Upper lobe of right lung (tissue), 1 donor: ENCODE measurements around the gene TBX15. TPM values are rescaled to one million over a fixed set of nuclear protein-coding genes. Genes with fewer than 3 reads are reported as not detected.

Experiments
- ATAC-seq: fragments of 200-7000 bp; cut with Tn5 transposase; one replicate; pipeline ENCODE4 v1.9.1; 2020; ENCODE audit warnings: mild to moderate bottlenecking, moderate library complexity
- DNase-seq: peaks from one replicate; pipeline ENCODE4 v3.0.0-alpha.2; 2020
- H3K27ac ChIP-seq: fragments of 200-600 bp; one replicate; pipeline ENCODE4 v1.8.0; 2022
- H3K27me3 ChIP-seq: fragments of 200-600 bp; one replicate; pipeline ENCODE4 v1.8.0; 2022; ENCODE audit warnings: mild to moderate bottlenecking
- H3K36me3 ChIP-seq: fragments of 200-600 bp; one replicate; pipeline ENCODE4 v1.8.0; 2022
- H3K4me1 ChIP-seq: fragments of 200-600 bp; one replicate; pipeline ENCODE4 v1.8.0; 2022
- H3K4me3 ChIP-seq: fragments of 200-600 bp; one replicate; pipeline ENCODE4 v1.8.0; 2022; ENCODE audit warnings: mild to moderate bottlenecking
- H3K9me3 ChIP-seq: fragments of 200-600 bp; one replicate; pipeline ENCODE4 v1.8.0; 2022
- intact Hi-C: fragments of 100-400 bp; cut with DNase I; formaldehyde crosslinking; loops from one replicate; pipeline ENCODE4 v1.11.0; 2022
- total RNA-seq: library from RNA; stranded (reverse); fragmentation: NEBNext Ultra II Directional; extraction: Animal tissue kit (Norgen Biotek cat#: 25700); gene quantifications from one replicate; pipeline ENCODE4 v1.2.1, GENCODE V29; 2021
- TF ChIP-seq, protein P1 (sequence below): fragments of 200-600 bp; IDR thresholded peaks from one replicate; pipeline ENCODE4 v1.8.0; 2022; ENCODE audit warnings: antibody characterized with exemption
- donor health status: DM: no; HTN: yes; CAD: no; lungs with severe emphysema.

The TBX15 gene
- total RNA-seq, 1 donor from 2014 or later, result 0.64 TPM

DNA sequence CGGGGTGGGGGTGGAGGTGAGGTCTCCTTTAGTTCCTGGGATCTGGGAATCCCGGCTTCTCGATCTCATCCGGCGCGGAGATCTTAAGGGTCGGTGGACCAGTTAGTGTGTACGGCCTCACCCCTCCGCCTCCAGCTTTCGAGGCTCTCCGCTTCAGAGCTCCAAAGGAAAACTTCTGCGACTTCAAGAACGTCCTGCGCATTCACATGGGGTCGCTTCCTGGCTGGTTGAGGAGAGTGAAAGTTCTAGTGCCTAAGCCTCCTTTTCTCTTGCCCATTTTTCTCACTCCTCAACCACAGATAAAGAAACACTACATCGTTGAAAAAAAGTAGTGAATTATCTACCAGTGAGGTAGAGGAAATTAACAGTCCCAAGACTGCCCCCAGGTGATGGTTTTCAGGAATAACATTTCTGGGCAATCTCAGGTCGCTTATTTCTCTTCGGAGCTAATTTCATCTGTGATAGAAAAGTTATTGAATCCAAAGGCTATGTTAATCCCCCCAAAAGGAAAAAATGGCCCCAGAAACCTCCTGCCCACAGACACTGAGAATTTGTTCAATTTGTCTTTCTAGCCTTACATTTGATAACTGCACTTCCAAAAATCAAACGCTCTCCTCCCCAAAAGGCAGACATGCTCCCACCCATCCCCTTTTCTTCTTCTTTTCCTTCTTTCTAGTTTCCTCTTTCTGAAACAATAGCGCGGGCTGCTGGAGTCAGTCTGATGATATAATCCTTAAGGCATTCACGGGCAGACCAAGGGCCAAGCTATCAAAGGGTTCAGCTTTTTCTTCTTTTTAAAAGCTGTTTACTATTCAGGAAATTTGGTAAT is 20.6 kb upstream of the TBX15 start:
- TF ChIP-seq, protein P1, sequence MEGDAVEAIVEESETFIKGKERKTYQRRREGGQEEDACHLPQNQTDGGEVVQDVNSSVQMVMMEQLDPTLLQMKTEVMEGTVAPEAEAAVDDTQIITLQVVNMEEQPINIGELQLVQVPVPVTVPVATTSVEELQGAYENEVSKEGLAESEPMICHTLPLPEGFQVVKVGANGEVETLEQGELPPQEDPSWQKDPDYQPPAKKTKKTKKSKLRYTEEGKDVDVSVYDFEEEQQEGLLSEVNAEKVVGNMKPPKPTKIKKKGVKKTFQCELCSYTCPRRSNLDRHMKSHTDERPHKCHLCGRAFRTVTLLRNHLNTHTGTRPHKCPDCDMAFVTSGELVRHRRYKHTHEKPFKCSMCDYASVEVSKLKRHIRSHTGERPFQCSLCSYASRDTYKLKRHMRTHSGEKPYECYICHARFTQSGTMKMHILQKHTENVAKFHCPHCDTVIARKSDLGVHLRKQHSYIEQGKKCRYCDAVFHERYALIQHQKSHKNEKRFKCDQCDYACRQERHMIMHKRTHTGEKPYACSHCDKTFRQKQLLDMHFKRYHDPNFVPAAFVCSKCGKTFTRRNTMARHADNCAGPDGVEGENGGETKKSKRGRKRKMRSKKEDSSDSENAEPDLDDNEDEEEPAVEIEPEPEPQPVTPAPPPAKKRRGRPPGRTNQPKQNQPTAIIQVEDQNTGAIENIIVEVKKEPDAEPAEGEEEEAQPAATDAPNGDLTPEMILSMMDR, result peak; percentile 66
- intact Hi-C loops, result no loop called here
- Histone ChIP-seq H3K27me3 (peaks cover 54% of the 10 kb centered on the region), H3K27ac (no peak overlapping the region), H3K36me3 (no peaks in the 10 kb centered on the region), H3K4me1 (peaks cover 21% of the 10 kb centered on the region), H3K4me3 (peak overlapping the region; percentile 30), H3K9me3 (no peaks in the 10 kb centered on the region)
- no peak for DNase-seq
- peak; percentile 66 for ATAC-seq

DNA sequence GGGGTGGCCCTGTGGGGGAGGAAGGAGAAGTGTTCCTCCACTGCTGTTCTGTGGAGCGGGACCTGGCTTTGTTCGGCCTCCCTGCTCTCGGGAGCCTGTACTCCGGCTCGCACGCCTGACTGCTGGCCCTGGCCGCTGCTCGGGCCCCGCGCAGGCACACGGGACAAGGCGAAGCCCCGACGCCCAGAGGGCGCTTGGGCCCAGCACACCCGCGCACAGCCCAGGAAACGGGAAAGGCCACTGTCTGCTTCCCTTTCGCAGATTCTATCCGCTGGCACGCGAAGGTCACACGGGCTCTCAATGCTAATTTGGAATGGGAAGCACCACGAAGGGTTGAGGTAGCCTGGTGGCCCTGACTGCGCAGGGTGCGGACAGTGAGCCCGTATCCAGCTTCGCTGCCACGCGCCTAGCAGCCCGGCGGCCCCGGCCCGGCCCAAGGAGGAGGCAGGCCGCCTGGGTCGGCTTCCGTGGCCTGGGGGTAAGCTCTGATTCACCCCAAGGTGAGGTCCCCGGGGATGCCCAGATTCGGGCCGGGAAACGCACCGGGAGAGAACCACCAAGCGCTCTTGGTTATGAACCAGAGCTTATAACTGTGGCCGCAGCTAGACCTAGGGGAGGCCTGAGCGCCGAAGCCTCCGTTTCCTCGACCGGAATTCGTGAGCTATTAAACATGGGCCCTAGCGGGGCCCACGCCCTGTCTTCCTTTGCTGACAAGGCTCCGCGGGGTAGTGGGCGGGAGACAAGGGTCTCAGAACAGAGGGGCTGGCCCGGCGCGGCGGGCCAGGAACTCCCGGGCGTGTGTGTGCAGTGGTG is 19.7 kb upstream of the TBX15 start:
- peak; percentile 44 for ATAC-seq
- H3K27ac ChIP-seq, result no peak overlapping the region
- no peak for DNase-seq
- intact Hi-C loops, result no loop called here
- TF ChIP-seq, protein P1, result no peak
- H3K27me3 ChIP-seq, result peaks cover 62% of the 10 kb centered on the region
- peak overlapping the region; percentile 30 for H3K4me3 ChIP-seq
- peaks cover 21% of the 10 kb centered on the region for H3K4me1 ChIP-seq
- no peaks in the 10 kb centered on the region for H3K9me3 ChIP-seq
- no peaks in the 10 kb centered on the region for H3K36me3 ChIP-seq

DNA sequence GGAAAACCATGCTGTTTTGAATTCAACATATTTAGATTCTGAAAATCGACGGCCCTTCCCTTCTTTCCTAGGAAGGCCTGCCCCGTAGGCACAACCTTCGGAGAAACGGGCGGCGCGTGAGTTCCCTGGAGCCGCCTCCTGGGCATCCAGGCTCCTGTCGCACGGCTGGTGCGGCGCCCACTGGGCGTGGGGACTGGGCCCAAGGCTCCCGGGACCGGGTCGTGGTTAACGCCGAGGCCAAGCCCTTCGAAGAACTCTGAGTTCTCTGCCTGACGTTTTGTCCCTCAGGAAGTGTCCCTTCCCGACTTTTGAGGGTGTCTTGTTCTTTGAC is 19.2 kb upstream of the TBX15 start:
- Histone ChIP-seq H3K9me3 (no peaks in the 10 kb centered on the region), H3K4me1 (peaks cover 22% of the 10 kb centered on the region), H3K36me3 (no peaks in the 10 kb centered on the region), H3K27me3 (peaks cover 68% of the 10 kb centered on the region), H3K27ac (no peak overlapping the region), H3K4me3 (no peak overlapping the region)
- TF ChIP-seq, protein P1, result no peak
- DNase-seq (no peak), ATAC-seq (peak; percentile 5)
- intact Hi-C loops, result no loop called here

DNA sequence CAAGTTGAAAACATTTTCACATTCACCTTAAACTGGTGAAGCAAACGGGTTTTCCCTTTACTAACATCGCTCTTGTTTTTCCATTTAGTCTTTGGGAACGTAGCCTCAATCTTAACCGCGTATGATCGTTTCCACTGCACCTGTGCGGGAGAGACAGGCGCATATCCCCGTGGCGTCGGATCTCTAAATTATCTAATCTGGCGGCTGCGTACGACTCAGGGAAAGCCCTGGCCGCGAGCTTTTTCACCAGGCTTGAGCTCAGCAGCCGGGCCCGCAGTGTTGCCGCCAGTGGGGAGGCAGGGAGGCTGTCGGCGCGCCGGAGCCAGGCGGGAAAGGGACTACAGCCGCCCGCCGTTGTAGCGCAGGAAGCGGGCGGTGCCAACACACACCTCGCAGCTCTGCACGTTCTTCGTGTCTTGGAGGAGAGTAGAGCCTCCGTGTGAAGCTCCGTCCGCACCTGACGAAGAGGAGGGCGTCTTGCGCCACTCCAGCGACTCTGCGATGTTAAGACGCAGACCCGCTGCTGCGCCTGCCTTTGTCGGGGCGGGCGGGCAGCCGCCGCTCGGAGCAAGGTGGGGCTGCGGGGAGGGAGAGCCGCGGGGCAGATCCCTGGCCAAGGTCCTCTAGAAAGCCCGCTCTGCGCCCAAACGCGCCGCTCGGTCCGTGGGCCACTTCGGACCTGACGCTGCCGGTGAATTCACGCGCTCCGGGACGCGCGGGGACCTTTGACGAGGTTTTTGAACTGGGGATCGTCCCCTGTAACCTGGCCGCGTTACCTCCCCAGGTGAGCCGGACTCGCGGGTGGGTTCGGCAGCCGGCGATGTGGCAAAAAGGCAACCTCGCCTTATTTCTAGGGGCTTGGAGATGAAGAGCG is 18.5 kb upstream of the TBX15 start:
- intact Hi-C loops, result no loop called here

More for the DNA sequence above, 18.5 kb upstream of the TBX15 start:
- TF ChIP-seq, protein P1, result no peak
- ATAC-seq (no peak), DNase-seq (no peak)
- Histone ChIP-seq H3K27me3 (peaks cover 72% of the 10 kb centered on the region), H3K27ac (no peak overlapping the region), H3K4me3 (no peak overlapping the region), H3K9me3 (no peaks in the 10 kb centered on the region), H3K4me1 (peaks cover 25% of the 10 kb centered on the region), H3K36me3 (no peaks in the 10 kb centered on the region)
